SHP77 treated with DMSO at 0.1 percent for 48 hours (cell line): ENCODE results near the gene TMEM143.
"Not testable (repeated sequence)": the region's sequence is repeated elsewhere in the genome, so short reads cannot be mapped to it uniquely, and the experiment has no call there.

Source experiments
- DNase-seq: peaks from one replicate; lab custom pipeline; 2025; lab: John Stamatoyannopoulos, UW

The TMEM143 gene

DNA sequence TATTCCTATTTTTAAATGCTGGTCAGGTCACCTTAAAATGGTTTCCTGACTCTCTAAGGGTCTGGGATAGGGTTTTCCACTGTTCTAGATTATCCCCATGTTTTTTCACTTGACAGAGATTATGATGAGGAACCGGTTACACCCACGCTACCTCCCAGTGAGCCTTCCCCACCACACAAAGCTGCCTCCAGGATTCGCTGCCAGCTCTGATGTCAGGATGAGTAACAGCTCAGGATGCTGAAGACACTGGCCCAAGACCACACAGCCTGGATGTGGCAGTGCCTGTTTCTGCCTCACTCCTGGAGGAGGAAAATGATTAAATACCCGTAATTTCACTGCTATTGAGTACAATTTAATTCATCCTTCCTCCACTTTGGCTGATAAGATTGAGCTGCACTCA, 70.9 kb downstream of the TMEM143 start:
- DNase-seq, result no peak

DNA sequence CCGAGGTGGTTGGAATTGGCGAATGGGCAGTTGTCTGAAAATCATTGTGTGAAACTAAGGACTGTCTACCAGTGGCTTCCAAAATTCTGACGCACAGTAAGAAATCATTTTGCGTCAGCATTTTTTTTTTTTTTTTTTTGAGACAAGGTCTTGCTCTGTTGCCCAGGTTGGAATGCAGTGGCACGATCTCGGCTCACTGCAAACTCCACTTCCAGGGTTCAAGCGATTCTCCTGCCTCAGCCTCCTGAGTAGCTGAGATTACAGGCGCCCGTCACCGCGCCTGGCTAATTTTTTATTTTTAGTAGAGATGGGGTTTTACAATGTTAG, 72.3 kb downstream of the TMEM143 start:
- not testable (repeated sequence) for DNase-seq

DNA sequence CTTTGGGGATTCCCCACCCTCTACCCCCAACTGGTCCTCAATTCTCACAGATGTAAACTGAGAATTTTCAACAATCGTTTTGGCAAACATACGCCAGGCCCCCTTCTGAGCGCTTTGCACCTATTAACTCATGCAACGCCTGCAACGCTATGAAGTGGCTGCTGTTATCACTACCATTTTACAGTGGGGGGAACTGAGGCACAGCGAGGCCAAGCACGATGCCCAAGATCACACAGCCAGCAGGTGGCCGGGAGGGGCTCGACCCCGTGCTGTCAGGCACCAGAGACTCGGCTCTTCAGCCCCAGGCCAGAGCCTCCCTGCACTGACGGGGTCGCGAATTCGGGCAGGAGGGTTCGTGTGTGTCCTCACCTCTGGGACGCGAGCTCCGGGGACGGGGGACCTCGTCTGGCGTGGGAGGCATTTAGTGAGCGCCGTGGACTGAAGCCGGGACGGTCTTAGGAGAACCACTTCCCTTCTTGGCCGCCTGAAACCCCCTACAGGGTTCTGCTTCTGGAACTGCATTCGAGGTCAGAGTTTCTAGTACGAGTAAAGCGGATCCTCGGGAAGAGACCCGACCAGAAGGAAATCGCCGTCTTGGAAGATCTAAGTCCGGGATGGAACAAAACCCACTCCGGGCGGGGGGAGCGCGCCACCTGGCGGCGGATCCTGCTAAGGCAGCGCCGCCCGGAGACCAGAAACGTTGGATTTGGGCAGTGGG, 72.8 kb downstream of the TMEM143 start:
- DNase-seq, result no peak

DNA sequence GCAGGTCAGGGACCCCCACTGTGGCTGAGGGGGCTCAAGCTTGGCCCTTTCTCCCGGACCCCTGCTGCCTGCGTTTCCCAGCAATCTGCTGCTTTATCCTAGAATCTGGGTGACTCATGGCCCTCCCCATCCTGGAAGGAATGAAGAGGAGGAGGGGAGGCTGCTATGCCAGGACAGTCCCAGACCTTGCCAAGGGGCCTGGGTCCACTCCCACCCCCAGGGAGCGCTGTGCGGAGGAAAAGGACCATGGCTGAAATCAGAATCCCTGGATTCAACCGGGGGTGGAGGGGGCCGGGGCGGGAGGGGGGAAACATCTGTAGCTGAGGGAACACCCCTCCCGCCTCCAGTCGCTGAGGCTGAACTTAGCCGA, 73.4 kb downstream of the TMEM143 start:
- no peak for DNase-seq

DNA sequence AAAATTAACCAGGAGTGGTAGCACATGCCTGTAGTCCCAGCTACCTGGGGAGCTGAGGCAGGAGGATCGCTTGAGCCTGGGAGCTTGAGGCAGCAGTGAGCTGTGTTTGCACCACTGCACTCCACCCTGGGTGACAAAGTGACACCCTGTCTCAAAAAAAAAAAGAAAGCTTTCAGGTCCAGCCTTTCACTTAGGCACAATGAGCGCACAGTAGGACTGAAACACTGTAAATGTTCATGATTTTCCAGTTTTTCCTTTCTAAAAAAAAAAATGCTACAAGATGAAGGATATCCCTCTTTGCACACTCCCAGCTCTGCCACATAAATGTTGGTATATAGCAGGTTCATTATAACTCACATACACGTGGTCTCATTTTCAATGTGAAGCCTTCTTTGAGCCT, 76.0 kb downstream of the TMEM143 start:
- no peak for DNase-seq

DNA sequence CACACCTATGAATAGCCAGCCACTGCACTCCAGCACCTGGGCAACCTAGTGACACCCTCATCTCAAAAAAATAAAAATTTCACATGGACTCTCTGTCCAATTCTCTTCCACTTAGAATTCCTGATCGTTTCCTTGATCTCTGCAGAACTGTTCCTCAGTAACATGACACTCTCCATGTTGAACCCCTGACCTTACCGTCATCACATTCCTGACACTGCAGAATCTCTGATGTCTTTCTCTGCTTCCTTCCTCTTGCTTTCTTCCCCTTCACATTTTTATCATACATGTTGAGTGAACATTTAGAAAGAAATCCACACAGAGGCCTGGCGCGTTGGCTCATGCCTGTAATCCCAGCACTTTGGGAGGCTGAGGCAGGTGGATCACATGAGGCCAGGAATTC, 78.8 kb downstream of the TMEM143 start:
- DNase-seq, result no peak

DNA sequence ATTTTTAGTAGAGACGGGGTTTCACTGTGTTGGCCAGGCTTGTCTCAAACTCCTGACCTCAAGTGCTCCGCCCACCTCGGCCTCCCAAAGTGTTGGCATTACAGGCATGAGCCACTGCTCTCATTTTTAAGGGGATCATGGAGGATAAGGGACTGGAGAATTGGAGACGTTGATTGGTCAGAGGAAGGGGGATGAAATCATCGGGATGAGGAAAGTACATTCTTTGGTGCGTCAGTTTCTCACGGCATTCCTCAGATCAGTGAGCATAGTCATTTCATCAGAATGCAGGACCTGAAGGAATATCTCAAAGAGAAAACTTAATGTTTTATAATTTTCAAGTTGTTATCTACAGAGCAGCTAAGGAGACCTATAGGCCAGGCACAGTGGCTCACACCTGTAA, 79.8 kb downstream of the TMEM143 start:
- no peak for DNase-seq
